Brain microvascular endothelial cell (primary cell): ENCODE results near the gene SPRR1A.

Source experiments
- DNase-seq: peaks from one replicate; pipeline ENCODE4 v3.0.0-alpha.2; 2020
- H3K27ac ChIP-seq: fragments of 250-450 bp; sonication (Bioruptor Pico); 2 replicates; pipeline ENCODE4 v1.5.1; 2020; ENCODE audit warnings: mild to moderate bottlenecking, moderate library complexity
- H3K27me3 ChIP-seq: fragments of 250-450 bp; sonication (Bioruptor Pico); replicated peaks from 2 replicates; pipeline ENCODE4 v1.5.1; 2020; ENCODE audit warnings: mild to moderate bottlenecking
- H3K36me3 ChIP-seq: fragments of 250-450 bp; sonication (Bioruptor Pico); replicated peaks from 2 replicates; pipeline ENCODE4 v1.5.1; 2020; ENCODE audit warnings: mild to moderate bottlenecking
- H3K4me3 ChIP-seq: 2 replicates; pipeline ENCODE4 v1.5.1; 2011; ENCODE audit warnings: low read depth, mild to moderate bottlenecking, control low read depth, low read length, moderate library complexity
- in situ Hi-C: cut with HindIII; loops from 2 replicates; pipeline ENCODE4 v1.10.0; 2017; ENCODE audit warnings: low sequenced_read_pairs, low pct_ligation_motif_present
- TF ChIP-seq, protein P1 (sequence below): IDR thresholded peaks from 2 replicates; pipeline ENCODE4 v1.5.1; 2011; ENCODE audit warnings: low read depth, mild to moderate bottlenecking, moderate library complexity, low read length, control low read depth, inconsistent platforms; ENCODE audit errors: missing control alignments

Gene SPRR1A

DNA sequence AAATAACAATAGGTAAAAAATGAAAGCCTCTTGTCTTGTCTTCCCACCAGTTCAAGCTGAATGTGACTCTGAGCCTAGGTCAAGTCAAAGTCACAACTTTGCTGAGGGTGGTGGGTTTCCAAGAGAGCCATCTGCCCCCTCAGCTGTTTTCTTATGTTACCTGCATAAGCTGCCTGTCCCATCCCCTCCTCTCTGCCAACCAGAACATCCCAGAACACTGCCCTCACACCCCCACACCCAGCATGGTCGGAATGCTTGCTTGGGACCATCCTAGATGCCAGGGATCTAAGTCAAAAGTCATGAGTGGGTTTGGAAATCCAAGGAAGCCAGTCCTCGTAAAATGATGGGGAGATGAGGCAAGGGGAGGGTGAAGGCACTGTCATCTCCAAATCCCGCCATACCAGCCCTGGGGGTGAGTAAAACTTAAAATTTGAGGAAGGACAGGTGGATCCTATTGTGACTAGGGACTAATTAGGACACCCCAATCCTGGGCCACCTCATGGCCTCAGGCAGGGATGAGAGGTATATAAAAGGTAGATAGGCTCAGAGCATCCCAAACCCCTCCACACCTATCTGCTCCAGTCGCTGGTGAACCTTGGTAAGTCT, 37.1 kb upstream of the SPRR1A start, which contains the start of gene SPRR5:
Gene SPRR5, plus strand, starts transcription at position 556 of the 606 bp plus-strand sequence. CDS start 1,349 bp downstream, outside the sequence.
- Histone ChIP-seq H3K27ac (no peak within 1 kb of the TSS), H3K27me3 (no peaks in the 10 kb centered on the region), H3K4me3 (no peak within 1 kb of the TSS), H3K36me3 (no peaks in the 10 kb centered on the region)
- no peak for DNase-seq
- in situ Hi-C loops, result no loop called here
- TF ChIP-seq, protein P1, sequence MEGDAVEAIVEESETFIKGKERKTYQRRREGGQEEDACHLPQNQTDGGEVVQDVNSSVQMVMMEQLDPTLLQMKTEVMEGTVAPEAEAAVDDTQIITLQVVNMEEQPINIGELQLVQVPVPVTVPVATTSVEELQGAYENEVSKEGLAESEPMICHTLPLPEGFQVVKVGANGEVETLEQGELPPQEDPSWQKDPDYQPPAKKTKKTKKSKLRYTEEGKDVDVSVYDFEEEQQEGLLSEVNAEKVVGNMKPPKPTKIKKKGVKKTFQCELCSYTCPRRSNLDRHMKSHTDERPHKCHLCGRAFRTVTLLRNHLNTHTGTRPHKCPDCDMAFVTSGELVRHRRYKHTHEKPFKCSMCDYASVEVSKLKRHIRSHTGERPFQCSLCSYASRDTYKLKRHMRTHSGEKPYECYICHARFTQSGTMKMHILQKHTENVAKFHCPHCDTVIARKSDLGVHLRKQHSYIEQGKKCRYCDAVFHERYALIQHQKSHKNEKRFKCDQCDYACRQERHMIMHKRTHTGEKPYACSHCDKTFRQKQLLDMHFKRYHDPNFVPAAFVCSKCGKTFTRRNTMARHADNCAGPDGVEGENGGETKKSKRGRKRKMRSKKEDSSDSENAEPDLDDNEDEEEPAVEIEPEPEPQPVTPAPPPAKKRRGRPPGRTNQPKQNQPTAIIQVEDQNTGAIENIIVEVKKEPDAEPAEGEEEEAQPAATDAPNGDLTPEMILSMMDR, result no peak

DNA sequence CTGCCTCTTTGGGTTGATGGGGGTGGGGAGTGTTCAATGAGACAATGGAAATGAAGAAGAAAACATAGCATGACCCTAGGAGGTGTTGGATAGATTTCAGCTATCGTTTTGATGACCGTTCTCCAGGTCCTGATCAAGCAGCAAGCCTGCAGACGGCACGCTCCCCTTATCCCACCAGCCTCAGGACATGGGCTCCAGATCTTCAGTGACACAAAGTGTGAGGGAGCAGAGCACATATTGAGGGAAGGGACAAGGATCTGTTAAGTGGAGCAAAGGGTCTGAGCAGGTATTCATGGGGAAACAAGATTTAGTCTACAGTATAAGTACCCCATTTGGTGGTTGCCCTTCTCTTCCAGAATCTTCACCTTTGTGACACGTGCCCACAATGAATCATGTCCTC, 32.2 kb upstream of the SPRR1A start:
- in situ Hi-C loops, result no loop called here
- TF ChIP-seq, protein P1, result no peak
- Histone ChIP-seq H3K4me3 (no peak overlapping the region), H3K27ac (no peak overlapping the region), H3K27me3 (no peaks in the 10 kb centered on the region), H3K36me3 (no peaks in the 10 kb centered on the region)
- DNase-seq, result no peak

DNA sequence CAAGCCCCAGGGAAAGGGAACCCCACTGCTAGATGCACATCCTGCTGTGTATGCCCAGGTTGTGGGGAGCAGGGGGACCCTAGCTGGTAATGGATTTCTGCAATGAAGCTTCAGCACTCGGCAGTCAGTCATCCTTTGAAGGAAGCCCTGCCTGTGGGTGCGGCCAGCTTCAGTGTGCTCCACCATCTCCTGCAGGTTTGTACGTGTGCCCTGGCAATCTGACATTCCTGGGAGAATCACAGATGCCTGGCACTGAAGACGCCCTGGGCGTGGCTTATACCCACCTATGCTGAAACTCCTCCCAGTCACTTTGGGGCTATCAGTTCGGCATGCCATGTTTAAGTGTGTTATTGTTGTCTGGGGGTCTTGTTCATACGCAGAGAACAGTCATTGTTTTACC, 30.1 kb upstream of the SPRR1A start:
- DNase-seq, result no peak
- TF ChIP-seq, protein P1, result no peak
- Histone ChIP-seq H3K36me3 (no peaks in the 10 kb centered on the region), H3K27ac (no peak overlapping the region), H3K27me3 (no peaks in the 10 kb centered on the region), H3K4me3 (no peak overlapping the region)
- in situ Hi-C loops, result no loop called here

DNA sequence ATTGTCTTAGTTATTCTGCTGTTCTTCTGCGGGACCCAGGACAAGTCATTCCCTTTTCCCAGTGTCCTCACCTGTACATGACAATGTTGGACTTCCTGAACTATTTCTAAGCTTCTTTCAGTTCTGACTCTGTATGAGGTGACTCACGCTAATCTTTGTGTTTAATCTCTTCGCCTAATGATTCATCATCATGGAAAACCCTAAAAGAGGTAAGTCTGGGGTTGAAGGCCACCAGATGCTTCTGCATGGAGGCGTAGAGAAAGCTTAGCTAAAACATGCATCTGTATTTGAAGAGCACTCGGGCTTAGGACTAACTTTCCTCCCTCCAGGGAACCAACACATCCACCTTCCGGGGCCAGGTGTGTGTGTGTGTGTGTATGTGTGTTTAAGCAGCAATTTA, 29.4 kb upstream of the SPRR1A start:
- in situ Hi-C loops, result no loop called here
- Histone ChIP-seq H3K27ac (no peak overlapping the region), H3K4me3 (no peak overlapping the region), H3K27me3 (no peaks in the 10 kb centered on the region), H3K36me3 (no peaks in the 10 kb centered on the region)
- TF ChIP-seq, protein P1, result no peak
- no peak for DNase-seq

DNA sequence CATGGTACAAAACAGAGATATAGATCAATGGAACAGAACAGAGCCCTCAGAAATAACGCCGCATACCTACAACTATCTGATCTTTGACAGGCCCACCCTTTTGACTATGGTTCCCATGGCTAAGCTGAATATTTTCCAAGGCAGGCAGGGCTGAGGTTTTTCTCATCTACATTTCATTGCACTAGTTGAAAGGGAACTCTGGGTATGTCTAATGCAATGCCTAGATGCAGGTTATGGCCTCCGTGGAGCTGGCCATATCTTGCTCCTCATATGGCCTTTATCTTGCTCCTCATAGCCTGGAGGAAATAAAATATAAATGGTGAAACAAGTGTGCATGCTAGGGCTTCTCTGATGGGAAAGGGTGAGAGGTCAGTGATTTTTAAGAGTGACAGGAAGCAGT, 26.3 kb upstream of the SPRR1A start:
- Histone ChIP-seq H3K27me3 (no peaks in the 10 kb centered on the region), H3K27ac (no peak overlapping the region), H3K4me3 (no peak overlapping the region), H3K36me3 (no peaks in the 10 kb centered on the region)
- in situ Hi-C loops, result no loop called here
- TF ChIP-seq, protein P1, result no peak
- no peak for DNase-seq

DNA sequence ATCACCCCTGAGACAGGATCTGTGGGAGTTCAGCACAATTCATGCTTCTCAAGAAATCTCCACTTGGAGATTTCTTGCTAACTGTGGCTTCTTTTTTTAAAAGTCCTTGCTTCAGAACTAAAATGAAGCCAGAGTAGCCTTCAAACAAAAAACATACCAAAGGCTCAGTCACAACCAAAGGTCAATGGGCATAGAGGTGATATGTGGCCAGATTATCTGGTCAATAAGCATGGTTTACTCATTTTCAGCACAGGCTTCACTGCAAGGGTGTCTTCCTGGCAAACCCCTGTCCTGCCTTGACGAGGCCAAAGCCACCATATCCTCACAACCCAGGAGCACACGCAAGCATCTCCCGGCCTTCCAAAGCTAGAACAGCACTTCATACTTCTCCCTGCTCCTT, 24.6 kb upstream of the SPRR1A start:
- DNase-seq, result no peak
- TF ChIP-seq, protein P1, result no peak
- in situ Hi-C loops, result no loop called here
- no peak overlapping the region for H3K4me3 ChIP-seq
- no peak overlapping the region for H3K27ac ChIP-seq
- no peaks in the 10 kb centered on the region for H3K36me3 ChIP-seq
- no peaks in the 10 kb centered on the region for H3K27me3 ChIP-seq
